Activated CD8-positive, alpha-beta memory T cell treated with anti-CD3 and anti-CD28 coated beads for 4 hours (primary cell): ENCODE results near the gene EPHB1.
"Not testable (repeated sequence)": the region's sequence is repeated elsewhere in the genome, so short reads cannot be mapped to it uniquely, and the experiment has no call there.

Experiments used
- DNase-seq, 2 donors: peaks; one replicate each; pipeline ENCODE4 v3.0.0-alpha.2; 2020; ENCODE audit warnings: low read depth in 2 of 2

EPHB1 gene

DNA sequence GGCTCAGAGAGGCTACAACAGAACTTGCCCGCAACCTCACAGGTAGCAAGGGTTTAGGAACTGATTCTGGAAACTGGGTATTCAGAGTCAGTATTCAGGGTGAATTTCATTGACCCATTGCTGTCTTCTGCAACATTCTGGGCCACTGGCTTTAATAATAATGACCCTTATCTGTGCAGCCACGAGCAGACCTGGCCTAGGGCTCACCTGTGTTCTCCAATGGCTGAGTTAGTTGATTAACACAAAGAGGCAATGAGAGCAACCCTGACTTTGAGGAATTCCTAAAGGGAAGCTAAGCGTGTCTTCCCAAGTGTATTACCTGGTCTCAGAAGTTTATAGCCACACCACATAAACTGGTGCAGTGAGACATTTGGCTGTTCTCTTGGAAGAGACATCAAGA lies 289.9 kb downstream of the EPHB1 start:
- no peak for DNase-seq

DNA sequence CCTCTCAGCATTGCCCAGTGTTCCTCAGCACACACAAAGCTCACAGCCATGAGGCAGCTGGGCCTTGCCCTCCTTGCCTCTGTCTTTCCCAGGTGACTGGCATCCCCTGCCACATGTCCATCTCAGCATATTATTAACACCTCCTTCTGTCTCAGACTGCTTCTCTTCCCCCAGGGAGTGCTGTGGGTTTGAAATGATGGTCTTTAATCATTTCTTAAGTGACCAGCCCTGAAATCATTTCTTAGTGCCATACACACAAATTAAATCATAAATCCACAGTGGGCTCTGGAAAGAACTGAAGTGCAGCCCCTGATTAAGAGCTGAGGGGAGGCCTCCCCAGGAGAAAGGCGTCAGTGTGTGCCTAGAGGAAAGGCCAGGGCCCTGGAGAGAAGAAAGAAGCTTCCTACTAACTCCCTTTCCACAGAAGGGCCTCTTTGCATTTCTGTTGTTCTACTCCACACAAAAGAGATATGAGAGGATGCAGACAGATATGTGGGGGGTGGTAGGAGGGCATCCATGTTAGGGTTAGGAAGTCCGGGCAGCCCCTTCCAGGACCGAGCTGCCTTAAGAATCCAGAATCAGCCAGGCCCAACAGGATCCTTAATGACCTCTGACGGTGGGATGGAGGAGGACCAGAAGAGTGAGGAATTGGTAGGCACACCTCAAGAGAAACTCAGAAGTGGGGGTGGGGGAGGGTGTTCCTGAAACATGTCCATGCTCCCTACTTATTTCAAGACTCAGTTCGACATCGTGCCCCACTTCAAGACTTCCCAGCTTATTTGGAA lies 290.8 kb downstream of the EPHB1 start:
- DNase-seq = no peak

DNA sequence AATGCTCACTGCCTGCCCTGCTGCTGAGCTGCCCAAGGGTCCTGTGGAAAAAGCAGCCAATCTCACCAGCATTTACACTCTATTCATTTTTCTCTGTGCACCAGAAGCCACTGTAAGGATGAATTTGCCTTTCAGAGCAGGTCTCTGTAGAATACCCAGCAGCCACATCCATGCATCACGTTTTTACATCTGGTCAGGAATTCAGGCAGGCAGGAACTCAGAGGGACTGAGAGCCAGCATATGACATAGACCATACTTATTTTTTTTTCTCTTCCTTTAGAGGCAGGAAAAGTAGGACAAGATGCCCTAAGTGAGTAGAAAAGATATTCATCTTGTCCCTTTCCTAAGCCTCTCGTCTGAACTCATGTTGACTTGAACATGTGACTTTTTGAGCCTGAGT lies 292.7 kb downstream of the EPHB1 start:
- DNase-seq = no peak

DNA sequence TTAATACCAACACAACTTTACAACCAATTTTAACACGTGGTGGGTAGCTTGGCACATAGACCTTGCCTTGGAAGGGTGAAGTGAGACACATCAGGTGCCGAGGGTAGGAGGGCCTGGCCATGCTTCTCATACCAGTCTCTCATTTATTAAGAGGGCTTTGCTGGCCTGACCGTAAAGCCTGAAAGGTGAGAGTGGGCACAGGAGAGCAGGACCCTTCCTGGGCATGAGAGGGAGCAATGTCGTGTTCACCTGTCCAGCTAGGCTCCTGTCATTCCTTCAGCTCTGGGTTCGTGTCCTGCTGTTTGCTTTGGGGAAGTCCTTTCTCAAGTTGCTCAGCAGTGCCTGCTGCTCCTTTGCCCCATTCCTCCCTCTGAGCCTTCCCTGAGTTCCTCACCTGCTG lies 294.4 kb downstream of the EPHB1 start:
- no peak for DNase-seq

DNA sequence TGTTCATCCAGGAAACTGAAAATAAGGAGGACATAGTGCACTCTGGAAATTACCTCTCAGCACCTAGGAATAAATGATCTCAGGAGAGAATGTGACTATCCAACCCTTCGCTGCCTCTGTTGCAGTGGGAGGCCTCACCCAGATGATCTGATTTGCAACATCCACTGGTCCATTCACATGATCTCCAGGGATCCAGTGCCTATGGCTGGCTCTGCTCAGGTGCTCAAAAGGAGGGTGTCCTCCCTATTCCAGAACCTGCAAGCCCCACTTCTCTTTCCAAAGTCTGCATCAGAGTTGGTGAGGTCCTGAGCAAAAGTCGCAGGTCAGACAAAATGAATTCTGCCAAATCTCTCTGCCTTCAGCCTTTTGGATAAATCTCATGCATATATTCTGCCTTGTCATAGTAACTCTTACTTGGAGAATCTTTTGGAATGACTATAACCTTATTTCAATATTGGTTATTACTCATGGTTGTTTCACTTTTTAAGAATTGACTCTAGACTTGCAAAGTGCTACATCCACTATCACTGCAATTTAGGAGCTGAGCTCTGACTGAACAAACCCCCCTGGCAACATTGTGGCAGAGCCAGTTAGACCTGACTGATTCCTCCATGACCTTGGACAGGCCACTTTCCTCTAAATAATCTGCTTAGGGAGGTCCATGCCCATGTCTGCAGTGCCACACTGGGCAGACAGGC lies 295.1 kb downstream of the EPHB1 start:
- DNase-seq = no peak

DNA sequence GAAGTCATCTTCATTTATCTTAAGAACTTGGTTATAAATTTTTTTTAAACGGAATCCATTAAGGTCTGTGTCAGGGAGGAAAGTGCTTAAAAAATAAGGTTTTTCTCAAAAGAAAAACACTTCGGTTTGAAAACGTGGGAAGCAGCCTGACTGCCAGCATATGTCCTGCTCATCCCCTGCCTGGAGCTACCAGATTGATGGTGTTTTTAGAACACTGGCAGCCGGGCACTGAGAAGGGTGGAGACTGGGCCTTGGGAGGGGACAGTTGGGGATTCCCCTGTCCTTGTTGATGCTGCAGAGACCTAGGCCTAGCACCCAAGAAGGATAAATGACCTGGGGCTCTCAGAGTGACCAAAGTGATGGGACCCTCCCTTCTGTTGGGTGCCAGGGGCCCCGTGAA lies 296.9 kb downstream of the EPHB1 start:
- DNase-seq = no peak

DNA sequence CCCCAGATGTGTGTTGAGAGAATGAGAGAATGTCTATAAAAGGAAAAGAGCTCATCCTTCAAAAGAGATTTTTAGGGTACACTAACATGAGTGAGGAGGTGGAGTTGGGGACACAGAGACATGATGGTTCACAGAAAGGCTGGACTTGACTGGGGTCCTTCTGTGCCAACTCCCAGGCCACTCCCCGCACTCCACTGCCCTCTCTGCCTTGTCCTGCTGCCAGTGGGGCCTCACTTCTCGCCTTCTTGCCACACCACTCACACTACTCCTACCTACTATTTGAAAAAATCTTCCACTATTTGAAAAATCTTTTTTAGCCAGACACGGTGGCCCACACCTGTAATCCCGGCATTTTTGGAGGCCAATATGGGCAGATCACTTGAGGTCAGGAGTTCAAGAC lies 298.1 kb downstream of the EPHB1 start:
- no peak for DNase-seq

DNA sequence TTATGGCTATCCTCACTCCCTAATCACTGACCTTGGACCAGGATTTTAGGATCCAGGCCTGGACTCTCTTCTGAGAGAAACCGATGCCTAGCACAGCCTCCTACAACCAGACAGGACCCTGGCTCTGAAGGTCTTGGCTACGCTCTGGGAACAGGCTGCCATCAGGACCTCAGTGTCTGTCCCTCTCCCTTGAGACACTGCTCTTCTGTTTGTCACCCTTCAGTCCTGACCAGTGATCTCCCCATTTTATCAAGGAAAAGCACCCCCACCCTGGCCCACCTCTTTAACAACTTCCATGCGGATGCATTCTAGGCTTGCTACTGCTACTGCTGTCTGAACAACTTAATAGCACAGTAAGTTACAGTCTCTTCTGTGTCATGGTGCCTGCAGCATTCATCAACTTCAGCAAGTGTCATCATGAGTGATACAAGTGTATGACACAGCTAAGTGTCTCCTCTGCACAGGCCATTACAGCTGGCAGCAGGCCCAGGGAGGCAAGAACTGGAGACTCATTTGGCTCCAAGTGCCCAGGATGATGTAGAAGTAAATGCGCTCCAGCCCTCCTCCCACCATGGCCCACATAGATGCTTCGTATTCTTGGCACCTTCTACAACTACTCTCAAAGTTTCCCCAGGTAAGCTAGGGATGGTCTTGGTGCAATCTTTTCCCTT lies 302.4 kb downstream of the EPHB1 start:
- DNase-seq = no peak

DNA sequence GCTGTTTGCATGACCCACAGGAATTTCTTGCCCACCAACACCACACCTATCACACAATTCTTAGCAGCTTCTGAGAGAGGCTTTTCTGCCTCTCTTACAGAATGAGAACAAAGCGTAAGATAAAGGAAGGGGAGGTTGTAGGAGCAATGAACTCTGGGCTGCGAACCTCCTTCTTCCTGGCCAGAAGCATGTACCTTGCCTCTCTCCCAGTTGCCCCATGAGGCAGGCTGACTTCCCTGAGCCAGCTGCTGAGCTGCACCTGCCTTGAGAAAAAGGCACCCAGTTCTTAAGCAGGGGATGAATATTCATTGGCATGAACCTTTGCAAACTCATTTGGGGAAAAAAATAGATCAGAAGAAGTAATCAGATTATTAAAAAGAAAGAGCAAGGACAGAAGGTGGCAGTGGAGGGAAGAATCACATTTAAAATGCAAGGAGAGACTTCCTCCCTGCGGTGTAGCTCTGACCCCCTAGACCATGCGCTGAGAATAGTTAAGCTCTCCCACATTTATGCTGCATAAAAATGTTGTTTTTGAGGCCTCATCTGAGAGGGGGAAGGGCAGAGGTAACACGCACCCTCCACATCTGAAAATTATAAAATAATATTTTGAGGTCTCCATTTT lies 304.8 kb downstream of the EPHB1 start:
- no peak for DNase-seq

DNA sequence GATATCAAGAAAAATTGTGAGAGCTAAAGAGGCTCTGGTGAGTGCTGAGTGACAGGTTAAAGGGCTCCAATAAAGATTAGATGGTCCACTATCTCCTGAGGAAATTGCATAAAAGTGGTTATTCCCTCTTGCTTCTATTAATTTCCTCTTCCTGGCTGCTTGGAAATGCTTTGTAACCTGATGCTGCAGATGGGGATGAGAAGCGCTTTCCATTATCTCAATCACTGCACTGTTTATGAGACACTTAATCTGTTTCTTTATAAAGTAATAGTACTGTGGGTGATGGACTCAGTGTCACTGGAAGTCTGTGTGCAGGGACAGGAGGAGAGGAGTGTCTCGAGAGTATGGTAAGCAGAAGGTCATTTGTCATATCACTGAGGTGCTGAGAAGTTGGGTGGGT lies 305.3 kb downstream of the EPHB1 start:
- no peak for DNase-seq

DNA sequence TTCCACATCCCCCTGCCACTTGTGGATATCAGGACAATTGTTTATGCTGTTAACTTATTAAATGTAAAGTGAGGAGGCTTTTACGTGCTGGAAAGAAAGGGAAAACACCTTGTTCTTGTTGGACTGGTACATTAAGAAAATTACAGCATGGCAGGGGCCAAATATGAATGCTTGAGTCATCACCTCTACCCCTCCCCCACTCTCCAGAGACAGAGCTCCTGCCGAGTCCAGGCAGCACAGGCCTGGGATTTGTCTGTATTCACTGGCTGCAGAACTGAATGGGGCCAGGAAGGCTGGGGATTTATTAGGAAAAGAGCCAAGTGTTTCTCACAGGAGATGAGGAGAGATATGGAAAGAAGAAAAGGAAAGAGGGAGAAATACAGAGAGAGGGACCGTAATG lies 308.9 kb downstream of the EPHB1 start:
- no peak for DNase-seq

DNA sequence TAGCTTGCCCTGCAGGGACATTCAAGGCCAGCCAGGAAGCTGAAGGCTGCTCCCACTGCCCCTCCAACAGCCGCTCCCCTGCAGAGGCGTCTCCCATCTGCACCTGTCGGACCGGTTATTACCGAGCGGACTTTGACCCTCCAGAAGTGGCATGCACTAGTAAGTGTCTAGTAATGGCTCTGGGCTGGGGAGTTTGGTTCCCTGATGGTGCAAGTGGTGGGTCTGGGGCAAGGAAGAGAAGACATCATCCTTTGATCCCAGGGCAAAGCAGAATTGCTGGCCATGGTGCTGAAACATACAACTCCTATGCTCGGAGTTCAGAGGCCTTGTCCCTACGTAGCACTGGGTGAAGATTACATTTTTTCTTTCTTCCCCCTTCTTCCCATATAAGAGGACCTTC lies 311.4 kb downstream of the EPHB1 start:
- no peak for DNase-seq

DNA sequence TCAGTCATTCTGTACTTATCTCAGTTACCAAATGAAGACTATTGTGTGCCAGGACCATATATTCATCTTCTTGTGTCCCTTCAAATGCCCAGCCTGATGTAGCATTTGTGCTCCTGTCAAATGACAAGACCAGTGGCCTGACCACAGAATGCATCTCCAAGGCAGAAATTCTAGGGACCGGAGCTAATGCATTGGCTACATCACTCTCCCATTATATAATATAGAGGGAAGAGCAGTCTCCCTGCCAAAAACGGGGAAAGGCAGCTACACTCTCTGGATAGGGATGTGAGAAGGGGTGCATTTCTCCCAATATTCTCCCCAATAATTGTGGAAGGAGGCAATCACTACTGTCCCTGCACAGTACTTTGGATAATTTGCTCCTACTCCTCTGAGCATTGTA lies 312.0 kb downstream of the EPHB1 start:
- DNase-seq = no peak

DNA sequence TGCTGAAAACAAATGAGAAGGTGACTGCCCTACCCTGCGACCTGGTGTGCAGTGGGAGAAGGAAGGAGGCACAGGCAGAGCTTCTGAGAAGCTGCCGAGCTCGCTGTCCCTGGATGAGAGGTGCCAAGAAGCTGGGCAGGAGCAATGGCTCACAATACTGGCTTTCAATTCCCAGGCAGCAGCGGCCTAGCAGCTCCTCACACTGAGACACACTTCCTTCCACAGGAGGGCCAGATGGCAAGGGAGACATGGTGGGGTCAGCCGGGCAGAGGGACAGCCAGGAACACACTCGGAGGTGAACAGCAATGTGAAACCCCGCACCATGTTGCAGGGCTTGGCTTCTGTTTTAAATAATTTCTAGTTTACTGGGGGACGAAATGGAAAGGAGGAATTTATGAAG lies 314.6 kb downstream of the EPHB1 start:
- no peak for DNase-seq

DNA sequence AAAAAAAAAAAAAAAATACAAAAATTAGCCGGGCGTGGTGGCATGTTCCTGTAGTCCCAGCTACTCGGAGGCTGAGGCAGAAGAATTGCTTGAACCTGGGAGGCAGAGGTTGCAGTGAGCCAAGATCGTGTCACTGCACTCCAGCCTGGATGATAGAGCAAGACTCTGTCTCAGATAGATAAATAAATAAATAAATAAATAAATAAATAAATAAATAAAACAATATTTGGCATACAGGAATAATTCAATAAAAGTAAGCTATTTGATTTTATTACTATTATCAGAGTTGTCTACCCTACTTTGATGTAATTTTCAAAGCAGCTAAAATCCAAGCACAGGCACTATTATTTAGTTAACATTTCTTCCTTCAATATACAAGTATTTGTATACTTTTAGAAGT lies 319.5 kb downstream of the EPHB1 start:
- not testable (repeated sequence) for DNase-seq

DNA sequence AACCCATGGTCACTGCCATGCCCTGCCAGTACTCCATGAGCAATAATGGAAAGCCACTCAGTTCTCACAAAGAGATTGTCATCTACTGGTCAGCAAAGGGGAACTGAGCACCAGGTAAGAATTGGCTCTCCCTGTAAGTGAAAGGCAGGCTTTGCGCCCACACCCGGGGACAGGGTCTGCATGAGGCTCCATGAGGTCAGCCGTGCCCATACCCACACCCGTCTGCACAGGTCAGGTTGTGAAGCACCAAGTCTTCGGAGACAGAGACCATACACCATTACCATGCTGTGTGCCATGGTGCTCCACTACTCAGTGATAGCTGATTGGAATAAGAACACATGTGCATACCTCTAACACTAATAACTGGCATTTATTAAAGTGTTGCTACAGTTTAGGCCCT lies 322.9 kb downstream of the EPHB1 start:
- no peak for DNase-seq

DNA sequence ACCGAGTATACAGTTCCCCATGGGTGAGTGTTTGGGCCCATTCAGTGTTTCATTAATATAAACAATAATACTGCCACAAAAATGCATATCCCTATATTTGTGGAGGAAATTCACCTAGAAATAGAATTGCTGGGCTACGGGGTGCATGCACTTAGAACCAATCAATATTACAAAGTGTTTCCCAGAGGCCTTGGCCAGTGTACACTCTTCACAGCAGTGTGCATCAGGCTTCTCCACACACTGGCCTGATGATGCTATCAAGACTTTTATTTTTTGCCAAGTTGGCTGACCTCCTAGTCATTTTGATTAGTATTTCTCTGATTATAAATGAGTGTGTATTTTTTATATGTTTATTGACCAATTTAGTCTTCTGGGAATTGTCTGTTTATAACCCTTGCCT lies 323.7 kb downstream of the EPHB1 start:
- no peak for DNase-seq

DNA sequence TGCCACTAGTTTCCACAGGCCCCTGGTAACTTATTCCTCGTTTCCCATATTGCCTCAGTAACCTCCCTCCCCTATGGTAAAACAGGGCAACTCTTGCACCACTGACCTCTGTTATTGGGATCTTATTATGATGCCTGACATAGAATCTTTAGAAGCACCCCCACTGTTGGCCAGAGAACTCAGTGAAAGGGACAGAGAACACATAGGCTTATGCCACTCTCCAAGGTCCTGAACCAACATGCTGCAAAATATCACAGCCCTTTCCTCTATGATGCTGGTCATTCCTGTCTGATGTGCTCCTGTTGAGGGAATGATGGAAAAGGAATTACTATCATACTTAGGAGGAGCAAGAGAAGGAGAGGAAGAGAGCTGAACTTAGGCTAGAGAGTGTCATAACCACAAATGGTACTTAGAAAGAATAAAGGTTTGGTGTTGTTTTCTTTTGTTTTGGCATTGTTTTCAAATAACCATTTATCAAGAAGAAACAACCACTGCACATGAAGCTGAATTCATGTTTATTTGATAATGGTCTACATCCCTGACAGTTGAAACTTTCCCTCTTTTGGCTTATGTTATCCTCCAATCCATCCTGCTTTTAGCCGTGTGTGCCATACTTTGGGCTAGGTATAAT lies 330.2 kb downstream of the EPHB1 start:
- no peak for DNase-seq

DNA sequence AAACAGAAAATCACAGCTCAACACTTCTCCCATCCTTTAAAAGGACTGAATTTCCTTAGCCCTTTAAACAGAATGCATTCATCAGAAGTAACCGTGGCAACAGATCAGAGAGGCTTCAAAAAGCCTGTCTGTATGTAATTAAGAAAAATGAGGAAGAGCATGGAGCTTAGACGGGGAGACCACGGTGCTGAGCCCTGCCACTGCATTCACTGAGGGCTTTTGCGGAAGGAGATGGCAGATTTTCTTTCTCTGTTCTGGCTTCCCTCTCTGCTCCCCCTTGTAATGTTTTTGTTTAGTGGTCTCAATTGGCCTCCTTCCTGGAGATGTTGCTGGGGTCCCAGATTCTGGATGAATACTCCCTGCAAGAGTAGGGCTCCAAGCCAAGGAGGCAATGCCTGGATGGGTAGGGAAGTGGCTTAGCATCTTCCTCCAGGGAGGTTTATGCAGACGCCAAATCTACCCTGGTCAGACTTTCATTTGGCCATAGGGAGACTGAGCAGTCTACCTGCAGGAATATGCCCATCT lies 332.9 kb downstream of the EPHB1 start:
- no peak for DNase-seq

DNA sequence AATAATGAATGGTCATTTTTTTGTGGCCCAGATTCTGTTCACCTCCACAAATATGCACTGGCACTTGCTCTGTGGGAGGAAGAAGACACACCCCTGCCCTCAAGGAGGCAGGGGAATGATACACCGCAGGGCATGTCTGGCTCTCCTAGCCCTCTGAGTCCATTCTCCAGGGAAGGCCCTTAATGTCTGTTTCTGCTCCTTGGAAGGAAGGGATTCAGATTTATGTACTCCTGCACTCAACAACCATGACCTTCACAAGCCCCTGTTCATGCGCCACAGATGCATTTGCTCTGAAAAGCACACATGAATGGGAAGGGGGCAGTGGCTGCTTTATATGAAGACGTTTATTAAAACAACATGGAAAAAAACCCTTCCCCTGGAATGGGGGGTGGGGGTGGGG lies 333.8 kb downstream of the EPHB1 start:
- no peak for DNase-seq

DNA sequence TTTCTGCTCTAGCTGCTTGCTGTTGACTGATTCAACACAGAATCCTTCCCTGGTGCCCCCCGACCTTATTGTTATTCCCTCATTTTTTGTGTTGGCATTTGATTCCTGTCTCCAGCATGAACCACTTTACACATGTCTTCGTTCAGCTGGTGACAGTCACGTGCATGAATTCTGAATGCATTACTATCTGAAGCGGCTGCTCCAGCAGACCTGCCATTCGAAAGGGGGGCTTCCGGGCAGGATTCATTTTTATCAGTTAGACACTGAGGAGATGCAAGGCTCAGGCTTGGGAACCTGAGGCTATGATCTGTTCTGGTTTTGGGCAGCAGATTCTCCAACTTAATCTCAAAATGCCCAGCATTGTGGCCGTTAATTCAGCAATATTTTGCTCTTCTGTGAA lies 336.2 kb downstream of the EPHB1 start:
- no peak for DNase-seq
